KMS-11 (cell line): ENCODE measurements around the gene MESD.

ENCODE experiments used
- H2AFZ ChIP-seq: fragments of 200-600 bp; sonication (generic); 2 replicates; pipeline ENCODE4 v1.6.1; 2016; ENCODE audit warnings: antibody characterized with exemption, mixed run types, low read depth
- H3K27ac ChIP-seq: fragments of 200-600 bp; sonication (generic); 2 replicates; pipeline ENCODE4 v1.6.1; 2016; ENCODE audit warnings: mild to moderate bottlenecking, mixed run types
- H3K27me3 ChIP-seq: fragments of 200-600 bp; sonication (generic); 2 replicates; pipeline ENCODE4 v1.6.1; 2017; ENCODE audit warnings: mild to moderate bottlenecking, low read depth, mixed run types, moderate library complexity; ENCODE audit not compliant: insufficient read depth
- H3K36me3 ChIP-seq: fragments of 200-600 bp; sonication (generic); 2 replicates; pipeline ENCODE4 v1.6.1; 2017; ENCODE audit warnings: mild to moderate bottlenecking, mixed run types; ENCODE audit not compliant: insufficient read depth
- H3K4me1 ChIP-seq: fragments of 200-600 bp; sonication (generic); 2 replicates; pipeline ENCODE4 v1.6.1; 2016; ENCODE audit warnings: mild to moderate bottlenecking, low read depth, mixed run types; ENCODE audit not compliant: poor library complexity, severe bottlenecking
- H3K4me2 ChIP-seq: fragments of 200-600 bp; sonication (generic); 2 replicates; pipeline ENCODE4 v1.7.0; 2016; ENCODE audit warnings: mild to moderate bottlenecking, mixed run types
- H3K4me3 ChIP-seq: fragments of 200-600 bp; sonication (generic); IDR thresholded peaks from 2 replicates; pipeline ENCODE4 v1.6.1; 2017; ENCODE audit warnings: low read depth, low read length, mixed read lengths; ENCODE audit not compliant: insufficient read depth
- H3K79me2 ChIP-seq: fragments of 200-600 bp; sonication (generic); 2 replicates; pipeline ENCODE4 v1.6.1; 2016; ENCODE audit warnings: low read depth, mixed run types; ENCODE audit not compliant: insufficient read depth
- H3K9ac ChIP-seq: fragments of 200-600 bp; sonication (generic); 2 replicates; pipeline ENCODE4 v1.6.1; 2016; ENCODE audit warnings: mild to moderate bottlenecking, mixed run types
- H4K20me1 ChIP-seq: fragments of 200-600 bp; sonication (generic); 2 replicates; pipeline ENCODE4 v1.6.1; 2016; ENCODE audit warnings: mild to moderate bottlenecking, mixed run types; ENCODE audit not compliant: insufficient read depth
- CTCF ChIP-seq: fragments of 200-600 bp; sonication (generic); conservative IDR thresholded peaks from 2 replicates; pipeline ENCODE4 v1.6.1; 2017; ENCODE audit warnings: low read depth, mild to moderate bottlenecking, antibody characterized with exemption, low read length, moderate library complexity, mixed read lengths

The MESD gene

GRCh38 chr15:80931191-80931590 is 58.4 kb downstream of the MESD start:
- no peaks in the 10 kb centered on the region for H3K4me1 ChIP-seq
- H3K27ac ChIP-seq = no peak overlapping the region
- no peaks in the 10 kb centered on the region for H3K79me2 ChIP-seq
- H4K20me1 ChIP-seq = no peaks in the 10 kb centered on the region
- H2AFZ ChIP-seq = no peak overlapping the region
- H3K4me3 ChIP-seq = no peak overlapping the region
- TF ChIP-seq CTCF = no peak
- H3K9ac ChIP-seq = no peak overlapping the region
- H3K4me2 ChIP-seq = no peak overlapping the region
- H3K27me3 ChIP-seq = no peaks in the 10 kb centered on the region
- H3K36me3 ChIP-seq = no peaks in the 10 kb centered on the region

- no peak overlapping the region for H3K27ac ChIP-seq
- H3K36me3 ChIP-seq = no peaks in the 10 kb centered on the region
- H3K27me3 ChIP-seq = no peaks in the 10 kb centered on the region
- H4K20me1 ChIP-seq = no peaks in the 10 kb centered on the region
- TF ChIP-seq CTCF = no peak
- H3K4me2 ChIP-seq = no peak overlapping the region
- H3K79me2 ChIP-seq = no peaks in the 10 kb centered on the region
- H3K9ac ChIP-seq = no peak overlapping the region
- H3K4me3 ChIP-seq = no peak overlapping the region
- H2AFZ ChIP-seq = no peak overlapping the region
- no peaks in the 10 kb centered on the region for H3K4me1 ChIP-seq
These were observed 59.9 kb downstream of the MESD start for GRCh38 chr15:80929689-80930088.

- Histone ChIP-seq H4K20me1 (no peaks in the 10 kb centered on the region), H3K4me2 (no peak overlapping the region), H3K27me3 (no peaks in the 10 kb centered on the region), H3K27ac (no peak overlapping the region), H3K4me3 (no peak overlapping the region), H3K4me1 (no peaks in the 10 kb centered on the region), H3K9ac (no peak overlapping the region), H3K79me2 (no peaks in the 10 kb centered on the region), H3K36me3 (no peaks in the 10 kb centered on the region), H2AFZ (no peak overlapping the region)
- TF ChIP-seq CTCF = no peak
These were observed 60.4 kb downstream of the MESD start for GRCh38 chr15:80929225-80929624.

- Histone ChIP-seq H2AFZ (no peak overlapping the region), H3K9ac (no peak overlapping the region), H3K79me2 (no peaks in the 10 kb centered on the region), H3K4me2 (no peak overlapping the region), H3K36me3 (no peaks in the 10 kb centered on the region), H3K4me3 (no peak overlapping the region), H3K4me1 (no peaks in the 10 kb centered on the region), H3K27me3 (no peaks in the 10 kb centered on the region), H3K27ac (no peak overlapping the region), H4K20me1 (no peaks in the 10 kb centered on the region)
- no peak for TF ChIP-seq CTCF
These were observed 63.5 kb downstream of the MESD start for GRCh38 chr15:80926126-80926525.
